HEK293T (cell line): ENCODE data around the gene DCLRE1B.

Experiments used
- CTCF ChIA-PET: fragments of 350-600 bp; formaldehyde crosslinking; extraction: SDS; loops from one replicate; lab custom pipeline; 2021; ENCODE audit warnings: antibody characterized with exemption, inconsistent platforms; lab: Yijun Ruan, JAX
- POLR2A ChIA-PET: fragments of 350-600 bp; formaldehyde crosslinking; extraction: SDS; loops from one replicate; lab custom pipeline; 2020; ENCODE audit warnings: antibody characterized with exemption, inconsistent platforms; lab: Yijun Ruan, JAX
- DNase-seq: peaks from one replicate; pipeline ENCODE4 v3.0.0; 2012; ENCODE audit warnings: mixed read lengths; ENCODE audit errors: extremely low spot score
- ARNT ChIP-seq: fragments of 450-650 bp; IDR thresholded peaks from 2 replicates; pipeline ENCODE4 v1.6.1; 2017; ENCODE audit warnings: mild to moderate bottlenecking
- BHLHE40 ChIP-seq: fragments of 450-650 bp; IDR thresholded peaks from 2 replicates; pipeline ENCODE4 v1.6.1; 2016; ENCODE audit warnings: mild to moderate bottlenecking, moderate library complexity, borderline replicate concordance
- CTBP1 ChIP-seq: fragments of 450-650 bp; IDR thresholded peaks from 2 replicates; pipeline ENCODE4 v1.6.1; 2016; ENCODE audit warnings: borderline replicate concordance
- ELF4 ChIP-seq: fragments of 450-650 bp; IDR thresholded peaks from 2 replicates; pipeline ENCODE4 v1.6.1; 2017; ENCODE audit warnings: antibody characterized with exemption
- FOXA1 ChIP-seq: fragments of 450-650 bp; IDR thresholded peaks from 2 replicates; pipeline ENCODE4 v1.6.1; 2016; ENCODE audit warnings: mild to moderate bottlenecking
- FOXK2 ChIP-seq: fragments of 450-650 bp; IDR thresholded peaks from 2 replicates; pipeline ENCODE4 v1.6.1; 2016; ENCODE audit warnings: mild to moderate bottlenecking
- FOXM1 ChIP-seq: fragments of 450-650 bp; IDR thresholded peaks from 2 replicates; pipeline ENCODE4 v1.6.1; 2017; ENCODE audit warnings: mild to moderate bottlenecking, borderline replicate concordance
- HDGF ChIP-seq: fragments of 450-650 bp; IDR thresholded peaks from 2 replicates; pipeline ENCODE4 v1.6.1; 2017; ENCODE audit warnings: antibody characterized with exemption, borderline replicate concordance
- L3MBTL2 ChIP-seq: fragments of 450-650 bp; conservative IDR thresholded peaks from 2 replicates; pipeline ENCODE4 v1.6.1; 2016; ENCODE audit warnings: mild to moderate bottlenecking
- LEF1 ChIP-seq: fragments of 450-650 bp; IDR thresholded peaks from 2 replicates; pipeline ENCODE4 v1.6.1; 2017; ENCODE audit warnings: mild to moderate bottlenecking, borderline replicate concordance
- NFRKB ChIP-seq: fragments of 450-650 bp; IDR thresholded peaks from 2 replicates; pipeline ENCODE4 v1.6.1; 2016; ENCODE audit warnings: mild to moderate bottlenecking, moderate library complexity
- SP1 ChIP-seq: fragments of 450-650 bp; IDR thresholded peaks from 2 replicates; pipeline ENCODE4 v1.6.1; 2017
- SUZ12 ChIP-seq: fragments of 450-650 bp; IDR thresholded peaks from 2 replicates; pipeline ENCODE4 v1.6.1; 2016; ENCODE audit warnings: mild to moderate bottlenecking
- TARDBP ChIP-seq: fragments of 450-650 bp; IDR thresholded peaks from 2 replicates; pipeline ENCODE4 v1.6.1; 2016
- ZNF384 ChIP-seq: fragments of 450-650 bp; IDR thresholded peaks from 2 replicates; pipeline ENCODE4 v1.6.1; 2016
- TF ChIP-seq, protein P1 (sequence below): fragments of 450-650 bp; IDR thresholded peaks from 2 replicates; pipeline ENCODE4 v1.6.1; 2016

Gene DCLRE1B

DNA sequence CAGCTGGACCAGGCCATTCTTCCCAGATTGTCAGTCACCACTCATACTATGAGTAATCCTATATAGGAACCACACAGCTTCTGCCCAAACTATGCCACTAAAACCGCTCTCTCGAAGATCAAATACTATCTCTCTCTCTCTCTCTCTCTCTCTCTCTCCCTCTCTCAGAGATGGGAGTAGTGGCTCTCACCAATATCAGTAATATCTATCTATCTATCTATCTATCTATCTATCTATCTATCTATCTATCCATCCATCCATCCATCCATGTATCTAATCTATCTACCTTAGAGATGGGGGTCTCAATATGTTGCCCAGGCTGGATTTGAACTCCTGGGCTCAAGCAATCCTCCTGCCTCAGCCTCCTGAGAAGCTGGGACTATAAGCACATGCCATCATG, 19.3 kb downstream of the DCLRE1B start:
- DNase-seq = no peak
- CTCF ChIA-PET = interaction anchor here (0.6 to 0.7 kb wide), 2 partner anchors 9 to 54 kb away, joined by 3 read pairs; no protein-coding TSS in a partner anchor
- POLR2A ChIA-PET = interaction anchor here (1.1 to 1.7 kb wide), 2 partner anchors 13 to 18 kb away, joined by 3 read pairs; no protein-coding TSS in a partner anchor
- TF ChIP-seq NFRKB = no peak
- TF ChIP-seq FOXA1 = no peak
- no peak for TF ChIP-seq ARNT
- TF ChIP-seq BHLHE40 = no peak
- no peak for TF ChIP-seq SUZ12
- TF ChIP-seq FOXM1 = no peak
- no peak for TF ChIP-seq HDGF
- TF ChIP-seq LEF1 = no peak
- no peak for TF ChIP-seq CTBP1
- no peak for TF ChIP-seq ZNF384
- TF ChIP-seq, protein P1, sequence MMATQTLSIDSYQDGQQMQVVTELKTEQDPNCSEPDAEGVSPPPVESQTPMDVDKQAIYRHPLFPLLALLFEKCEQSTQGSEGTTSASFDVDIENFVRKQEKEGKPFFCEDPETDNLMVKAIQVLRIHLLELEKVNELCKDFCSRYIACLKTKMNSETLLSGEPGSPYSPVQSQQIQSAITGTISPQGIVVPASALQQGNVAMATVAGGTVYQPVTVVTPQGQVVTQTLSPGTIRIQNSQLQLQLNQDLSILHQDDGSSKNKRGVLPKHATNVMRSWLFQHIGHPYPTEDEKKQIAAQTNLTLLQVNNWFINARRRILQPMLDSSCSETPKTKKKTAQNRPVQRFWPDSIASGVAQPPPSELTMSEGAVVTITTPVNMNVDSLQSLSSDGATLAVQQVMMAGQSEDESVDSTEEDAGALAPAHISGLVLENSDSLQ = no peak

DNA sequence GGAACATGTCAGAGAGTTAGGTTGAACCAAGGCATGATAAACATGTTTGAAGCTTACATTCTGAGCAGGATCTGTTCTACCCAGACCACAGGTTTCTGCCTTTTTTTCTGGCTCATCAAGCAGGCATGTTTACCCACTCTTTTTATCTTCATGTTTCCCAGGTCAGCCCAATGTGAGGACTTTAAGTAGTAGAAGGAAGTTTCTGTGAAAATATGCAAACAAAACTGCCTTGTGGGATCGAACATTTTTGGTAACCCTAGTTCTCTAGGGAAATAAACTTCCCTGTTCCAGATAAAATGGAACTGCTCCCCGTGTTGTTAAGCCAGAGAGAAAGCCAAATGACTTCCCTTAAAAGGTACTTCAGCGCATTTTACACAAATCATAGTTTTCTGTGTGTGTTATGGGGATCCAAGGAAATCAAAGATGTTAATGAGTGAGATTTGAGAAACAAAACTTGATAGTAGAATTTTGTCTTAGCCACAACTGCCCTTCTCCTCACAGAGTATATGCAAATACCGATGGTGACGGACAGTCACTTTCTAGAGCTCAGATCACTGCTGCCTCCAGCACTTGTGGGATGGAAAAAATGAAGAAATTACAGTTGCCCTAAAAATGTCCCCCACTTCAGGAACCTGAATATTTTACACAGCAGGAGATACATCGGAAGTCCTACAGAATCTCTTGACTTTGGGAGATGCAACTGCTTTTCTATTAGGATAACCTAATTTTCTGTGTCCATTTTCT, 23.2 kb downstream of the DCLRE1B start:
- CTCF ChIA-PET = interaction anchor here (1.1 to 1.5 kb wide), 2 partner anchors 8 to 24 kb away, joined by 3 to 4 read pairs; partner anchors contain the start of genes AP4B1 and DCLRE1B
- POLR2A ChIA-PET = interaction anchor here (0.8 to 5.1 kb wide), 15 partner anchors 8 to 169 kb away, joined by 3 to 116 read pairs (median 9); partner anchors contain the start of genes AP4B1, DCLRE1B, PHTF1 and RSBN1
- DNase-seq = no peak
- TF ChIP-seq ELF4 = no peak
- TF ChIP-seq, protein P1 = peak; percentile 52

DNA sequence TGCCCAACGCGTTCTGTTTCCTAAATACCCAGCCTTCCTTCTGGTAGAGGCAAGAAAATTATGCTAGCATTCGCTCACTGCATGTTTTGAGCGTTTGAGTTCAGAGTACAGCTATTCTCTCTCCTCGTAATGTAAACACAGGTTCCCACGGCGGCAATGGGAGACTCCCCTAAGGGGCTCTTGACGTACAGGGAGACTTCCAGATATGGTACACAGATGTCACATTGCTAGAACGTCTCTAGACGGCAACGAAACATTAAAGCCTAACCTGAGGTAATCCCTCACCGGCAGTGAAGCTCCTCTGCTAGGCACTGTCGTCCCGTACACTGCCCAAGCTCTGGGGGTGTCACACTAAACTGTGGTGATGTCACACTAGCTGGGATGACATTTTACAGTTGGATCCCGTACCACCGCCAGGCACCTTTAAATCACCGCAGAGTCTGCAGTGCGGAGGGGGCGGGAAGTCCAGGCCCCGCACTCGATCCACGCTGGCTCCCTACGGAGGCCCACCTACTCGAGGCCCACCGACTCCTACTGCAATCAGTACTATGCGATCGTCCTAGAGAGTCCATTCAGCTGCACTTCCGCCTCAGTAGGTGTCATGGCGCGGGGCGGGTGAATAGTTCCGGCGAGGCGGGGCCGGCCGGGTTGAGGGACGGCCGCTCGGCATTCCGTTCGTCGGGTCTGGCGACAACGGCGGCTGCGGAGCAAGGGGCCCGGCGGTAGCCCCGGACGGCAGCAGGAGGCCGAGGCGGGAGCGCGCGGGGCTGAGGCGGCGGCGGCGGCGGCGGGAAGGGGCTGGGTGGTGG, 24.0 kb downstream of the DCLRE1B start, which contains the start of gene HIPK1:
HIPK1 (plus strand) TSS at position 384 of the 809 bp plus-strand sequence.
- CTCF ChIA-PET = interaction anchor here (0.7 to 2.2 kb wide), 4 partner anchors 8 to 42 kb away, joined by 3 to 6 read pairs (median 4); partner anchors contain the start of genes AP4B1 and DCLRE1B
- POLR2A ChIA-PET = interaction anchor here (0.6 to 5.1 kb wide), 18 partner anchors 9 to 652 kb away, joined by 3 to 116 read pairs (median 6); partner anchors contain the start of genes AP4B1, DCLRE1B, PHTF1 and RSBN1
- TF ChIP-seq, protein P1 = peak; percentile 82
- no peak for TF ChIP-seq CTBP1
- peak; percentile 100 for TF ChIP-seq ELF4
- TF ChIP-seq SUZ12 = no peak
- TF ChIP-seq BHLHE40 = no peak
- no peak for TF ChIP-seq NFRKB
- no peak for TF ChIP-seq FOXK2
- TF ChIP-seq FOXA1 = no peak
- peak; percentile 50 for TF ChIP-seq L3MBTL2
- TF ChIP-seq TARDBP = no peak
- TF ChIP-seq ARNT = no peak
- 0 out of 2 replicates have a peak, but pooled peaks have one; percentile 5 for TF ChIP-seq LEF1
- no peak for TF ChIP-seq ZNF384
- no peak for TF ChIP-seq HDGF
- TF ChIP-seq SP1 = no peak
- TF ChIP-seq FOXM1 = peak; percentile 80

DNA sequence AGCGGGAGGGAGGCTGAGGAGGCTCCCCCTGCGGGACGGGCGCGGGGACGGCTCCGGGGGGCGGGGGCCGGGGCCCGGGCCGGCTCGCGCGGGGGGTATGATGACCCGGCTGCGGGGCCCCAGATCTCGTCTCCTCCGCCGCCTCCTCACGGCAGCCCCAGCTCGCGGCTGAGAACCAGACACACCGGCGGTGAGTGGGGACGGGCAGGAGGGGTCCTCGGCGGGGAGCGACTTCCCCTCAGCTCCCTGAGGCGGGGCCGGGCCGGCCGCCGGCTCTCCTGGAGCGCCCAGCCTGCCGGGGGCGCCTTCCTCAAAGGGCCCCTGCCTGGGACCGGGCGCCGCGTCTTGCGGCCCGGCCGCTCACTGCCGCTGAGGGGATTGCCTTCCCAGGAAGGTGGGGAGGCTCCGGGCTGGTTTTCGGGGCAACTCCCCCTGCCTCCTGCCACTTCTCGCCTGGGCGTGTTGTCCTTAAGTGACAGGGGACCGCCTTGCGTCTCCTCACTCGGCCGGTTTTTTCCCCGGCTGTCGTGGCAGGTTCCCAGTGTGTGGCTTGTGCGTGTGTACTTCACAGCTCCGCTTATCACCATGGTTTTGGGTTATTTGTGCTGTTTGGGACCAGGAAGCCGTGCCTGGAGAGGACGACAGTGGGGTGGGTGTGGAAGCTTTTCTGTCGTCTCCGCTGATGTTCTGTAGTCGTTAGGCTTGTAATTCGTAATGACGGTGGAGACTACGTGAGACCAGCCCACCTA, 24.8 kb downstream of the DCLRE1B start:
- TF ChIP-seq SUZ12 (no peak), ELF4 (no peak), CTBP1 (no peak), BHLHE40 (no peak), ARNT (no peak), NFRKB (no peak), SP1 (no peak), TARDBP (no peak)
- TF ChIP-seq, protein P1 = peak; percentile 29; the same call in 1 of the 2 replicates
- DNase-seq = peak; percentile 68
- POLR2A ChIA-PET = interaction anchor here (0.6 to 5.1 kb wide), 20 partner anchors 11 to 651 kb away, joined by 3 to 116 read pairs (median 4); partner anchors contain the start of genes AP4B1, DCLRE1B, PHTF1 and RSBN1
- CTCF ChIA-PET = interaction anchor here (0.7 to 2.3 kb wide), 4 partner anchors 9 to 49 kb away, joined by 3 to 7 read pairs (median 4); partner anchors contain the start of gene OLFML3

More for the DNA sequence above, 24.0 kb downstream of the DCLRE1B start, which contains the start of gene HIPK1:
- peak; percentile 96 for DNase-seq
